Upper lobe of left lung (tissue), 6 donors: ENCODE results near the gene KRT85. TPM values are rescaled to one million over a fixed set of nuclear protein-coding genes. Genes with fewer than 3 reads are reported as not detected.

Source experiments
- ATAC-seq, 2 donors: fragments of 200-7000 bp; cut with Tn5 transposase; one replicate each; pipeline ENCODE4 v1.9.1; 2022; ENCODE audit warnings: mild to moderate bottlenecking in 2 of 2, moderate library complexity in 2 of 2; ENCODE audit not compliant: low FRiP score in 2 of 2
- DNase-seq, 2 donors: peaks; one replicate each; pipeline ENCODE4 v3.0.0-alpha.2; 2019 to 2020
- H3K27ac ChIP-seq, 4 donors: fragments of 200-600 bp; sonication (generic); one replicate each; pipeline ENCODE4 v1.5.1; 2016 to 2019
- H3K27me3 ChIP-seq, 4 donors: fragments of 200-600 bp; sonication (generic); one replicate each; pipeline ENCODE4 v1.5.1; 2017 to 2019
- H3K36me3 ChIP-seq, 4 donors: fragments of 200-600 bp; sonication (generic); one replicate each; pipeline ENCODE4 v1.5.1; 2016 to 2019
- H3K4me1 ChIP-seq, 4 donors: fragments of 200-600 bp; sonication (generic); one replicate each; pipeline ENCODE4 v1.5.1; 2018 to 2019
- H3K4me3 ChIP-seq, 4 donors: fragments of 200-600 bp; sonication (generic); one replicate each; pipeline ENCODE4 v1.5.1; 2017 to 2019; ENCODE audit warnings: mild to moderate bottlenecking in 2 of 4, moderate library complexity in 1 of 4
- H3K9me3 ChIP-seq, 4 donors: fragments of 200-600 bp; sonication (generic); one replicate each; pipeline ENCODE4 v1.5.1; 2018 to 2019
- EP300 ChIP-seq, 4 donors: sonication (generic); formaldehyde crosslinking; IDR thresholded peaks; one replicate each; pipeline ENCODE4 v1.5.1; 2017; ENCODE audit warnings: antibody characterized with exemption in 4 of 4, control low read depth in 2 of 4
- POLR2A ChIP-seq, 4 donors: fragments of 450-650 bp; IDR thresholded peaks; one replicate each; pipeline ENCODE4 v1.5.1; 2016 to 2017; ENCODE audit warnings: antibody characterized with exemption in 4 of 4, mild to moderate bottlenecking in 2 of 4
- POLR2AphosphoS5 ChIP-seq, 2 donors: sonication (generic); formaldehyde crosslinking; IDR thresholded peaks; one replicate each; pipeline ENCODE4 v1.5.1; 2017; ENCODE audit warnings: antibody characterized with exemption in 2 of 2
- WGBS, 2 donors: methylation state at CpG; one replicate each; pipeline ENCODE4 v1.1.5; 2017 to 2018; 5-methylcytosine and 5-hydroxymethylcytosine counted together
- total RNA-seq, 6 donors: library from RNA; depleted of rRNA in 4 of 6; stranded (reverse); fragments of >200 nt in 4 of 6; gene quantifications; one replicate each; pipeline versions ENCODE4 v1.1.0 to v1.2.1, GENCODE V29; 2016 to 2021
- TF ChIP-seq, protein P1 (sequence below), 6 experiments: fragments of 450-650 bp in 4 of 6; fragments of 200-600 bp in 2 of 6; sonication (generic) in 2 of 6; IDR thresholded peaks; one replicate each; pipeline ENCODE4 v1.5.1; 2016 to 2019; ENCODE audit warnings: antibody characterized with exemption in 6 of 6
- donor health status: DM: no; HTN: no; CAD: no; lungs with moderate emphysema.
- donor health status: DM: no; HTN: yes; CAD: no; lungs with severe emphysema.

The KRT85 gene
- total RNA-seq, 6 donors from 2014 or later = not detected

- ATAC-seq = peak; percentile 13 to 83
- 76 to 82% methylated on average over 11 to 12 of the region's 12 CpGs for WGBS, 2 donors
- H3K27me3 ChIP-seq = no peaks in the 10 kb centered on the region
- H3K27ac ChIP-seq = peak overlapping the region in 3 of 4 donors; percentile 40 to 64 (median 40)
- no peaks in the 10 kb centered on the region for H3K9me3 ChIP-seq
- no peak for DNase-seq
- H3K4me3 ChIP-seq = no peak overlapping the region
- H3K4me1 ChIP-seq = no peaks in the 10 kb centered on the region
- TF ChIP-seq POLR2AphosphoS5 (IDR thresholded peaks at IDR 0.05) (no peak), POLR2A (IDR thresholded peaks at IDR 0.05) (no peak), EP300 (IDR thresholded peaks at IDR 0.05) (no peak)
- TF ChIP-seq, protein P1, sequence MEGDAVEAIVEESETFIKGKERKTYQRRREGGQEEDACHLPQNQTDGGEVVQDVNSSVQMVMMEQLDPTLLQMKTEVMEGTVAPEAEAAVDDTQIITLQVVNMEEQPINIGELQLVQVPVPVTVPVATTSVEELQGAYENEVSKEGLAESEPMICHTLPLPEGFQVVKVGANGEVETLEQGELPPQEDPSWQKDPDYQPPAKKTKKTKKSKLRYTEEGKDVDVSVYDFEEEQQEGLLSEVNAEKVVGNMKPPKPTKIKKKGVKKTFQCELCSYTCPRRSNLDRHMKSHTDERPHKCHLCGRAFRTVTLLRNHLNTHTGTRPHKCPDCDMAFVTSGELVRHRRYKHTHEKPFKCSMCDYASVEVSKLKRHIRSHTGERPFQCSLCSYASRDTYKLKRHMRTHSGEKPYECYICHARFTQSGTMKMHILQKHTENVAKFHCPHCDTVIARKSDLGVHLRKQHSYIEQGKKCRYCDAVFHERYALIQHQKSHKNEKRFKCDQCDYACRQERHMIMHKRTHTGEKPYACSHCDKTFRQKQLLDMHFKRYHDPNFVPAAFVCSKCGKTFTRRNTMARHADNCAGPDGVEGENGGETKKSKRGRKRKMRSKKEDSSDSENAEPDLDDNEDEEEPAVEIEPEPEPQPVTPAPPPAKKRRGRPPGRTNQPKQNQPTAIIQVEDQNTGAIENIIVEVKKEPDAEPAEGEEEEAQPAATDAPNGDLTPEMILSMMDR (IDR thresholded peaks at IDR 0.05) = no peak
- no peaks in the 10 kb centered on the region for H3K36me3 ChIP-seq
Measured at GRCh38 chr12:52370926-52371608, 3.8 kb upstream of the KRT85 start.

DNA sequence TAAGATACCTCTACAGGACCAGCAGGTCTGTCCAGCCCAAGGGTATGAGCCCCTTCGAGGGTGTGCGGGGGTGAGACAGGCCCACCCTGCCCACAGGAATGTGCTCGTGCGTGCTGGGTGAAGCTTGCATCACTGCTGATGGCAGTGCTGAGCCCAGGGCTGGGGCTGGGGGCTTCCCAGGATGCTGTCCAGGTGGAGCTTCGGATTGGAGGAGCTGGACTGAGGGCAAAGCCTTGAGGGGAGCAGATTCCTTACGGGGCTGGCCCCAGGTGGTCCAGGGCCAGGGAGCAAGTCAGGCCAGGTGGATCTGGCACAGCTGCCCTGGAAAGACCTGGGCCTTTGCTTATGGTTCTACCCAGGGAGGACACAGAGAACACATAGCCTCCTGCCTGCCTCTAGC, 2.5 kb upstream of the KRT85 start:
- DNase-seq (peak in 1 of 2 donors; percentile 50), ATAC-seq (no peak)
- TF ChIP-seq EP300 (IDR thresholded peaks at IDR 0.05) = no peak
- Histone ChIP-seq H3K4me3 (no peak overlapping the region), H3K36me3 (no peaks in the 10 kb centered on the region), H3K27me3 (no peaks in the 10 kb centered on the region), H3K27ac (no peak overlapping the region), H3K9me3 (no peaks in the 10 kb centered on the region), H3K4me1 (no peaks in the 10 kb centered on the region)
- 64 to 89% methylated on average over 5 to 6 of the region's 6 CpGs for WGBS, 2 donors

- H3K9me3 ChIP-seq = no peaks in the 10 kb centered on the region
Measured at GRCh38 chr12:52369211-52369610, 1.9 kb upstream of the KRT85 start.

DNA sequence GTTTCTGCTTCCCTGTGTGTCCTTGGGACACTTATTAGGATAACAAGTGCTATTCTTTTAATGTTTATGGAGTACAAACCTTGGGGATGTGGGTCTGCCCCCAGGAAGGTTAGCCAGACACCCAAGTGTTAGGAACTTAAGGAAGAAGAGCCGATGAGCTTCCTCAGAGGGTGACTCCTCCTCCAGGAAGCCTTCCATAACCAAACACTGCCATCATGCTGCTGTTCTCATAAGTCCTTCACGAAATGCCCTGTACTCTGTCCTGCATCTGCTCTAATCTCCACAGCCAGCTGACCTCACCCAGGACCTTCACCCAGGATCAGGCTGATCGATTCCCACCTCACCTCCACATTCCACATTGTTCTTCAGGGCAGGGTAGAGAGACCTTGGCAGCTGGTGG, 1.2 kb upstream of the KRT85 start:
- Histone ChIP-seq H3K27ac (no peak overlapping the region), H3K4me3 (no peak overlapping the region), H3K9me3 (no peaks in the 10 kb centered on the region), H3K27me3 (no peaks in the 10 kb centered on the region), H3K4me1 (no peaks in the 10 kb centered on the region), H3K36me3 (no peaks in the 10 kb centered on the region)
- DNase-seq (no peak), ATAC-seq (no peak)
- TF ChIP-seq POLR2AphosphoS5 (IDR thresholded peaks at IDR 0.05) = no peak
- TF ChIP-seq, protein P1 (IDR thresholded peaks at IDR 0.05) = no peak
- no peak for TF ChIP-seq EP300 (IDR thresholded peaks at IDR 0.05)
- TF ChIP-seq POLR2A (IDR thresholded peaks at IDR 0.05) = no peak
- 78 to 81% methylated on average over 3 of the region's 3 CpGs for WGBS, 2 donors

More at GRCh38 chr12:52369211-52369610, 1.9 kb upstream of the KRT85 start:
- no peak for DNase-seq
- no peaks in the 10 kb centered on the region for H3K27me3 ChIP-seq
- WGBS, 2 donors = 71 to 100% methylated on average over 3 of the region's 3 CpGs
- TF ChIP-seq POLR2A (IDR thresholded peaks at IDR 0.05) (no peak), EP300 (IDR thresholded peaks at IDR 0.05) (no peak), POLR2AphosphoS5 (IDR thresholded peaks at IDR 0.05) (no peak)
- TF ChIP-seq, protein P1 (IDR thresholded peaks at IDR 0.05) = no peak
- H3K36me3 ChIP-seq = no peaks in the 10 kb centered on the region
- H3K4me3 ChIP-seq = no peak overlapping the region
- H3K4me1 ChIP-seq = no peaks in the 10 kb centered on the region
- no peak for ATAC-seq
- H3K27ac ChIP-seq = no peak overlapping the region

DNA sequence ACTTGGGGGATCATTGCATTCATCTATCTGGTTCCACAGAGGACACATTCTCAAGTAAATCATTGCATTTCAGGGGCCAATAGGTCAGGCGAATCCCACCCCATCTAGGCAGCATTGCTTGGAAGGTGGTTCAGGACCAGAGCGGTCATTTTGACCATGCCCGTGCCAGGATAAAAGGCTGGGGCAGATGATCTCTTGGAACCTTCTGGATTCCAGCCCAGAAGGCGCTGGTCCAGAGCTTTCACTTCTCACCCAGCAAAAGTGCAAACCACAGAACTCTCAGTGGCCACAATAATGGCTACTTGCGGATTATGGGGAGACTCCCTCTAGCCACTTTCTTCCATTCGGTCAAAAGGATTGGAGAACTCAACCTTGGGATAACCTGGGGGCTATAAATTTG, 595 bp upstream of the KRT85 start:
- TF ChIP-seq, protein P1 (IDR thresholded peaks at IDR 0.05) = no peak
- TF ChIP-seq EP300 (IDR thresholded peaks at IDR 0.05) (no peak), POLR2AphosphoS5 (IDR thresholded peaks at IDR 0.05) (no peak), POLR2A (IDR thresholded peaks at IDR 0.05) (no peak)
- Histone ChIP-seq H3K9me3 (no peaks in the 10 kb centered on the region), H3K4me3 (no peak overlapping the region), H3K27me3 (no peaks in the 10 kb centered on the region), H3K4me1 (no peaks in the 10 kb centered on the region), H3K36me3 (no peaks in the 10 kb centered on the region), H3K27ac (no peak overlapping the region)
- 78 to 87% methylated on average over 3 to 6 of the region's 6 CpGs for WGBS, 2 donors
- no peak for DNase-seq
- ATAC-seq = no peak
